A673 (cell line): ENCODE results near the gene CTNNA2. TPM values are rescaled to one million over a fixed set of nuclear protein-coding genes. Genes with fewer than 3 reads are reported as not detected.

Experiments
- BruUV-seq: library from RNA; stranded (reverse); fragments of 400-500 nt; replicated peaks from 2 replicates; lab custom pipeline; 2021; lab: Mats Ljungman, UMichigan
- CTCF ChIA-PET: fragments of 300-600 bp; sonication (Branson Sonifier 250); formaldehyde crosslinking; loops from one replicate; lab custom pipeline; 2022; ENCODE audit warnings: antibody characterized with exemption; lab: Charles Lee
- POLR2A ChIA-PET: fragments of 300-600 bp; sonication (Branson Sonifier 250); formaldehyde crosslinking; loops from one replicate; lab custom pipeline; 2022; ENCODE audit warnings: antibody characterized with exemption; ENCODE audit not compliant: low non-redundant PET; lab: Charles Lee
- DNase-seq: peaks from one replicate; pipeline ENCODE4 v3.0.0-alpha.2; 2015; ENCODE audit warnings: low spot score
- H3K27ac ChIP-seq: fragments of 200-600 bp; sonication (generic); 2 replicates; pipeline ENCODE4 v1.5.1; 2016; ENCODE audit warnings: mixed run types, low read depth, mild to moderate bottlenecking, mixed read lengths, antibody characterized with exemption, low read length; ENCODE audit not compliant: poor library complexity, severe bottlenecking
- H3K27me3 ChIP-seq: fragments of 200-600 bp; sonication (generic); replicated peaks from 2 replicates; pipeline ENCODE4 v1.6.1; 2017; ENCODE audit warnings: mixed run types, low read depth, mild to moderate bottlenecking, mixed read lengths, antibody characterized with exemption, low read length; ENCODE audit not compliant: insufficient read depth, poor library complexity
- H3K36me3 ChIP-seq: fragments of 200-600 bp; sonication (generic); 2 replicates; pipeline ENCODE4 v1.6.1; 2016; ENCODE audit warnings: mixed run types, mild to moderate bottlenecking, mixed read lengths, antibody characterized with exemption, low read length; ENCODE audit not compliant: insufficient read depth, poor library complexity, severe bottlenecking
- H3K4me1 ChIP-seq: fragments of 200-600 bp; sonication (generic); 2 replicates; pipeline ENCODE4 v1.6.1; 2017; ENCODE audit warnings: mixed run types, mild to moderate bottlenecking, mixed read lengths, antibody characterized with exemption, low read length; ENCODE audit not compliant: insufficient read depth, poor library complexity, severe bottlenecking
- H3K4me3 ChIP-seq: fragments of 200-600 bp; sonication (generic); 2 replicates; pipeline ENCODE4 v1.5.1; 2016; ENCODE audit warnings: low read depth, mixed run types, mild to moderate bottlenecking, mixed read lengths, low read length; ENCODE audit not compliant: poor library complexity, severe bottlenecking
- H3K9me3 ChIP-seq: fragments of 200-600 bp; sonication (generic); 2 replicates; pipeline ENCODE4 v1.6.1; 2016; ENCODE audit warnings: mixed run types, low read depth, mild to moderate bottlenecking, mixed read lengths, antibody characterized with exemption, low read length; ENCODE audit not compliant: poor library complexity, severe bottlenecking
- CTCF ChIP-seq: fragments of 300-800, 200-600 bp; sonication (generic); conservative IDR thresholded peaks from 2 replicates; pipeline ENCODE4 v1.5.1; 2017; ENCODE audit warnings: low read depth, mild to moderate bottlenecking, antibody characterized with exemption, low read length, moderate library complexity, mixed read lengths
- EZH2 ChIP-seq: fragments of 200-600 bp; sonication (generic); IDR thresholded peaks from 2 replicates; pipeline ENCODE4 v1.6.1; 2017; ENCODE audit warnings: borderline replicate concordance, low read depth, mild to moderate bottlenecking, mixed read lengths, antibody characterized with exemption, low read length; ENCODE audit not compliant: poor library complexity, severe bottlenecking
- intact Hi-C: fragments of 100-400 bp; cut with micrococcal nuclease; formaldehyde crosslinking; loops from one replicate; pipeline ENCODE4 v1.10.0; 2022; ENCODE audit not compliant: unreplicated experiment
- total RNA-seq: library from RNA; stranded (reverse); gene quantifications from 2 replicates; pipeline ENCODE4 v1.2.3, GENCODE V29; 2021

Gene CTNNA2
- total RNA-seq, 1 experiment from 2014 or later = not detected

GRCh38 chr2:80255918-80256781 lies 743.3 kb downstream of the CTNNA2 start:
- Histone ChIP-seq H3K4me3 (no peak overlapping the region), H3K27ac (no peak overlapping the region), H3K4me1 (no peaks in the 10 kb centered on the region), H3K36me3 (no peaks in the 10 kb centered on the region), H3K27me3 (no peaks in the 10 kb centered on the region), H3K9me3 (no peaks in the 10 kb centered on the region)
- intact Hi-C loops = no loop called here
- POLR2A ChIA-PET = no interaction called here
- DNase-seq = peak; percentile 35
- CTCF ChIA-PET = interaction anchor here (1.1 kb wide), 1 partner anchor 18 kb away, joined by 4 read pairs; no protein-coding TSS in a partner anchor
- no TSS peak for BruUV-seq
- no peak for TF ChIP-seq EZH2
- peak; percentile 54 for TF ChIP-seq CTCF

GRCh38 chr2:80256782-80257167 lies 743.9 kb downstream of the CTNNA2 start:
- no peak; the same call in 1 of the 2 replicates for TF ChIP-seq CTCF
- no peak for TF ChIP-seq EZH2
- ChIA-PET CTCF (no interaction called here), POLR2A (no interaction called here)
- H3K9me3 ChIP-seq = no peaks in the 10 kb centered on the region
- H3K4me1 ChIP-seq = no peaks in the 10 kb centered on the region
- no peaks in the 10 kb centered on the region for H3K27me3 ChIP-seq
- no peak overlapping the region for H3K4me3 ChIP-seq
- no peak overlapping the region for H3K27ac ChIP-seq
- DNase-seq = no peak
- intact Hi-C loops = no loop called here
- no TSS peak for BruUV-seq
- H3K36me3 ChIP-seq = no peaks in the 10 kb centered on the region

GRCh38 chr2:80257450-80257849 lies 744.6 kb downstream of the CTNNA2 start:
- TF ChIP-seq CTCF (no peak), EZH2 (no peak)
- ChIA-PET CTCF (no interaction called here), POLR2A (no interaction called here)
- intact Hi-C loops = no loop called here
- H3K4me3 ChIP-seq = no peak overlapping the region
- BruUV-seq = no TSS peak
- H3K9me3 ChIP-seq = no peaks in the 10 kb centered on the region
- H3K27me3 ChIP-seq = no peaks in the 10 kb centered on the region
- H3K36me3 ChIP-seq = no peaks in the 10 kb centered on the region
- no peaks in the 10 kb centered on the region for H3K4me1 ChIP-seq
- no peak for DNase-seq
- H3K27ac ChIP-seq = no peak overlapping the region
